Measurements from ENCODE around the gene SLC35A3.
"Not testable (repeated sequence)": the region's sequence is repeated elsewhere in the genome, so short reads cannot be mapped to it uniquely, and the experiment has no call there.

The SLC35A3 gene

DNA sequence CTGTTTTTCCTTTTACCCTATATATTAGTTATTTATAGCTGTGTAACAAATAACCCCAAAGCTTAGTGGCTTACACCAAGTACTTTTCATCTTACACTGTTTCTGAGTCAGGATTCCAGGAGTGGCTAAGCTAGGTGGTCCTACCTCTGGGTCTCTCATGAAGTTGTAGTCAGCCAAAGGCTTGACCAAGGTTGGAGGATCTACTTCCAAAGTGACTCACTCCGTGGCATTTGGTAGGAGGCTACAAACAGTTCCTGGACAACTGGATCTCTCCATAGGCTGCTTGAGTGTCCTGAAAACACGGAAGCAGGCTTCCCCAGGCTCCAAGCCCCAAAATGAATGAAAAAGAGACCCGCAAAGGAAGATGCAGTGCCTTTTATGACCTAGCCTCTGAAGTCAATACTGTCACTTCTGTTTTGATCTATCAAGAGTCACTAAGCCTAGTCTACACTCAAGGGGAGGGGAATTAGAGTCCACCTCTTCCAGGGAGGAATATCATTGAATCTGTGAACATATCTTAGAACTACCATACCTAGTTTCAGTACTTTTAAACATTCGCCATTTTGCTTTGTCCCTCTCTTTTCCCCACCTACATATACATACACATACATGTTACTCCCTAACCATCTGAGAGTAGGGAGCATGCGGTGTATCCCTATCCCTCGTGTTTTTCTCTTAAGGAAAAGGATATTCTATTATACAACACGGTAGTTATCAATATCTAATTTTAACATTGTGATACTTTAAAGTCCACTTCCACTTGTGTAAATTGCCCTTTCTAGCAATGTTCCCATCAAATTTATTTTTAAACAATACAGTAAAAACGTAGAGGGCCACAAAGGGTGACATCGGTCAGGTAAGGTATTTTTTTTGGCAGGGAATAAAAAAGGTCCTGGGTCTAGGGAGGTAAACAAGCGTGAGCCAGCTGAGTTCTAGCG lies 67.2 kb downstream of the SLC35A3 start:
- DNase-seq (ENCODE audit: low spot score), result no peak

DNA sequence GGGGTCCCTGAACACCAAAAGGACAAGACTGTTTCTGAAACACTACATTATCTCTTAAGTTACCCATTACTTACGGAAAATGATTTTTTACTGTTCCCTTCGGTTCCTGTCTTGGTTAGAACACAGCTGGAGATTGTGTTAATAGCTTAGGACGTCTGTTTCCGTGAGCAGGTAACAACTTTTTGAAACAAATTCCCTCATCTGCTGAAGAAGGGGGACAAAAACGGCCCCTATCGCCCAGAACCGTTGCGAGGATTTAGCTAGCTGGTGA lies 67.8 kb downstream of the SLC35A3 start:
- DNase-seq (ENCODE audit: low spot score), result no peak

DNA sequence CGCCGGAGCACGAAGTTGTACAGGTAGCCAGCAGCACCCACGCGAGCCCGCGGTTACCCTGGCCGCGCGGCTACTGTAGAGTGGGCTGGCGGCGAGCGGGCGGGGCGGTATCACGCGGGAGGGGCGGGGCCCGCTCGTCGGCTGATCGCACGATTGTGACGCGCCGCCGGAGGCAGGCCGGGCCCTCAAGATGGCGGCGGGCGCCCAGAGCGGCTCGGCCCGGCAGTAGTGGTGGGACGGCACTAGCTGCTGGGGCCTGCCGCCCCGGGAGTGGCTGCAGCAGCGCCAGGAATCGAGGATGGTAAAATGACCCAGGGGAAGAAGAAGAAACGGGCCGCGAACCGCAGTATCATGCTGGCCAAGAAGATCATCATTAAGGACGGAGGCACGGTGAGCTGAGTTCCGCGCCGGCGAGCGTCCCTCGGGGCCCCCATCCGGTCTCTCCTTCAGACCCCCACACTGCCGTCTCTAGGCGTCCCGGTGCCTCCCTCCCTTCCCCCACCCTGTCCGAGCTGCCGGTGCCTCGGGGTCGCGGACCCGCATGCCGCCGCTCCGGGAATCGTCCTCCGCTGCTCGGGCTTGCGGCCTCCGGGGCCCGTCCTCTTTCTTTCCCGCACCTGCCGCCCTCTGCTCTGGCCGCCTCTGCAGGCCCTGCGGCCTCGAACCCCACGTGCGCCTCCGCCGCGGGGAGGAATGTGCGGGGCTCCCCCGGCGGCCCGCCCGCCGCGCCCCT lies 68.3 kb downstream of the SLC35A3 start:
- DNase-seq (ENCODE audit: low spot score), result peak; percentile 84

DNA sequence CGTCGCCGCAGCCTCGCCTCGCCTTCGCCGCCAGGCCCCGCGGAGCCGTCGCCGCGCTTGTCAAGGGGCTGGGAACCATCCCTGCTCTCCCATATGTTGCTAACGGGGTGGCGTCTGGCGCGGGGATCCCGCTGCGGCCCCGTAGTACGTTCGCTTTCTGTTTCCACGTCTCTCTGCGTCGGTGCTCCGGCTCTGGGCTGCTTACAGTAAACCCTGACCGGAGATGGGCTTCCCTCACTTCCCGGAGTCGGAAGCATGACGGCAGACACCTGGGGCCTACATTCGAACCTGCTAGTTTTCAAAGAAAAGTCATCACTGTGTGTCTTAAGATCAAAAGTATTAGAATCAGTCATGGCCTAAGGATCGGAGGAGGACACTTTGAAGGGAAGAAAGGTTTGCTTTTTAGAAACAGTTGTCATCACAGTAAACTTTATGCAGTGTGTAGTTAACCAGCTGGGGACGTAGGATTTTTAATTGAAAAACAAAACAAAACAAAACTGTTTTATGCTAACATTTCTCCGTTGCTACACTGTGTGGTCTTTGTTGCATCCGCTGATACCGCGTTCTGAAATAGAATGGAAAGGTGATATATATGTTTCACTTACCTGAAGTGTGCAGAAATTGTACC lies 69.0 kb downstream of the SLC35A3 start:
- peak; percentile 78 for DNase-seq (ENCODE audit: low spot score)

DNA sequence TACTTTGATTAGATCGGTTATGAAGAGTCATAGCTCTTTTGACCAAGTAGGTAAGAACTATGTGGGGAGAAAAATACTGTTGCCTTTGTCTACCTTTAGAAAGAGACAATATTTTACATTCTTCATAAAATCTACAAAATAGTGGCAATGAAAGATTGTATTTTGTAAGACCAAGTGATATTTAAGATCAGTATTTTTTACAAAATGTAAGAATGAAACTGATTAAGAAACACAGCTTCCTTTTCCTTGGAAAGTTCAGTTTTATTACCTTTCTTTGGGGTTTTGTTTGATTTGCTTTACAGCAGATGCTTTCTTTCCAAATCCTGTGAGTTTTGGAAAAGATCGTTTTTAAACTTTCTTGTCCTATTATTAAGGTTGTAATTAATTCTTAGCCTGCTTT lies 69.8 kb downstream of the SLC35A3 start:
- DNase-seq (ENCODE audit: low spot score), result no peak

DNA sequence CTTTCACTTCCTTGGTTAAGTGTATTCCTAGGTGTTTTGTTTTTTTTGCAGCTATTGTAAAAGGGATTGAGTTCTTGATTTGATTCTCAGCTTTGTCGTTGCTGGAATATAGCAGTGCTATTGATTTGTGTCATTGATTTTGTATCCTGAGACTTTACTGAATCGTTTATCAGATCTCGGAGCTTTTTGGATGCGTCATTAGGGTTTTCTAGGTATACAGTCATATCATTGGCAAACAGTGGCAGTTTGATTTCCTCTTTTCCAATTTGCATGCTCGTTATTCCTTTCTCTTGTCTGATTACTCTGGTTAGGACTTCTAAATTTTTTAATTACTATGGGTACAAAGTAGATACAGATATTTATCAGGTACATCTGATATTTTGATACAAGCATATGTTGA lies 75.4 kb downstream of the SLC35A3 start:
- no peak for DNase-seq (ENCODE audit: low spot score)

DNA sequence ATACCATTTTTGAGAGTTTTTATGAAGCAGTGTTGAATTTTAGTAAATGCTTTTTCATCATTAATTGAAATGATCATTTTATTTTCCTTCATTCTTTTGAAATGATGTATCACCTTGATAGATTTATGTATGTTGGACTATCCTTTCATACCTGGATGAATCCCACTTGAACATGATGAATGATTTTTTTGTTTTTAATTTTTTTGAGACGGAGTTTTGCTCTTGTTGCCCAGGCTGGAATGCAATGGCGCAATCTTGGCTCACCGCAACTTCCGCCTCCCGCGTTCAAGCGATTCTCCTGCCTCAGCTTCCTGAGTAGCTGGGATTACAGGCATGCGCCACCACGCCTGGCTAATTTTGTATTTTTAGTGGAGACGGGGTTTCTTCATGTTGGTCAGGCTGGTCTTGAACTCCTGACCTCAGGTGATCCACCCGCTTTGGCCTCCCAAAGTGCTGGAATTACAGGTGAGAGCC lies 77.5 kb downstream of the SLC35A3 start:
- not testable (repeated sequence) for DNase-seq (ENCODE audit: low spot score)

DNA sequence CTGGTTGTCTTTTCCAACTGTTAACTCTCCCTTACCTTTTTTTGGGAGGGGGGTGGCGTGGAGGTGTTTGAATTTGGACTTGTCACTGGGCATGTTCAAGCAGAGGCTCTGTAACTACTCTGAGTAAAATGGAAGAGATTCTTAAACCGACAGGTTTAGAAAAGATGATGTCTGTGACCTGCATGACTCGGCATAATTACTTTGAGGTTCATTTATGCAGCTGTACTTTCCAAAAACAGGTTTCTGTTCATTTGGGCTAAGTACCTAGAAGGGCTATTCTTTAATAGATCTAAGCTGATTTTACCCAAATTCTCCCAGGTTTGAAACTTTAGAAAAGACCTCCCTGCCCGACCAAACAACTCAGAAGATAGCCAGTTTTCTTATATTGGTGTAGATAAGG lies 80.3 kb downstream of the SLC35A3 start:
- no peak for DNase-seq (ENCODE audit: low spot score)

DNA sequence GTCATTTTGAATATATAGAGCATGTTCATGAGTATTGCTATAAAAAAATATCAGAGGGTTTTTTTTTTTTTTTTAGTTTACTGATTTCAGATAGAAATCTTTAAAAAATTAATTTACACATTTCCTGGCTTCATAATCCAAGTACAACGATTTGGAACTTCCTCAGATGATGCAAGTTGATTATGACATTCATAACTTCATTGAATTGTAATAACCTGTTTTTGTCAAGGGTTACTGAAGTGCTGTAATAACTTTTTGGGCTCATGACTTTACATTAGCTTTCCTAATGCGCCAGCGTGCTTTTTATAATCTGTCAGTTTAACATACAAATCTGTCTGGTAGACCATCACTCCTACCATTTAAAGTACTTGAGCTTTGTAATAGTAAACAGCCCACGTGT lies 81.6 kb downstream of the SLC35A3 start:
- no peak for DNase-seq (ENCODE audit: low spot score)

DNA sequence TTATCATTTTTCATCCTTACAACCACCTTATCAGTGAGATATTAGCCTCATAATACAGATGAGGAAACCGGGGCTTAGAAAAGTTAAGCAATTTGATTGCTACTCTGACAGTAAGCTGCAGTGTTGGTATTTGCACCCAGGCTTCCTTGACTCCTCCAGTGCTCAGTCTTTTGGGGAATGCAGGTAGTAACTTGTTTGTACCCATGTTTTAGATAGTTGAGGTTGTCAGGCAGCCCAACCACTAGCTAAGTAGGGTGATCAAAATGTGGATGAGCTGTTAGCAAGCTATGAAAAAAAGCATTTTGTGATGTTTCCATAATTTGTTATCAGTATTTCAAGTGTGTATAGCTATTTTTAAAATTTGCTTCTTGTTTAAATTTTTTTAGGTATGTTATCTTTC lies 82.1 kb downstream of the SLC35A3 start:
- DNase-seq (ENCODE audit: low spot score), result no peak

DNA sequence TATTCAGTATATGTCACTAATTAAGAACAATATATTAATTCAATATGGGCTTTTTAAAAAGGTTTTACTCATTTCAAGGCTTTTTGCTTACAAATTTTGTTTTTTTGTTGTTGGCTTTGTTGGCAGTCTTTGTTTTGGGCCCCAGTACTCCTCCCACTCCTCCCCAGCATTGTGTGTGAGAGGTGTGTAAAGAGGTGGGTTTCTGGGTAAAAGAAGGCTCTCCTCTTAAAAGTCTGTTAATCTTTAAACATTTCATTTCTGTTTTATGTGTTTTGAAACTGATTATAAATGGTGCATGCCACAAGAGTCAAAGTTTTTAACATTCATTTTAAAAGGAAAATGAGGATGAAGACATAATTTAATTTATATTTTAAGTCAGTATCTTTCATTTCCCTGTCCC lies 83.3 kb downstream of the SLC35A3 start:
- no peak for DNase-seq (ENCODE audit: low spot score)

DNA sequence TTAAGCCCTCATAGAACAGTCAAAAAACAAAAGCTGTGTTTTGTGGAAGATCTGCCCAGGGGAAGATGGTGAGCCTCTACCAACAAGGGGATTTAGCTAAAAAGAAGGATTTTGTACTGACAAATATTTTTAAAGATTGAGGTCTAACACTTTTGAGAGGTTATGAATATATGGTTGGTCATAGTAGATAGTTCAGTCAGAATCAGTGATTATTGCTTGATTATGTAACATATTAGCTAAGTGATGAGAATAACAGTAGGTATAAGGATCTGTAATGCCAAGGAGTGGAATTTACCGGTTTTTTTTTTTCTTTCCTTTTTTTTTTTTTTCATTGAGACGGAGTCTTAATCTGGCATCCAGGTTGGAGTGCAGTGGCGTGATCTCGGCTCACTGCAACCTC lies 83.9 kb downstream of the SLC35A3 start:
- DNase-seq (ENCODE audit: low spot score), result no peak

DNA sequence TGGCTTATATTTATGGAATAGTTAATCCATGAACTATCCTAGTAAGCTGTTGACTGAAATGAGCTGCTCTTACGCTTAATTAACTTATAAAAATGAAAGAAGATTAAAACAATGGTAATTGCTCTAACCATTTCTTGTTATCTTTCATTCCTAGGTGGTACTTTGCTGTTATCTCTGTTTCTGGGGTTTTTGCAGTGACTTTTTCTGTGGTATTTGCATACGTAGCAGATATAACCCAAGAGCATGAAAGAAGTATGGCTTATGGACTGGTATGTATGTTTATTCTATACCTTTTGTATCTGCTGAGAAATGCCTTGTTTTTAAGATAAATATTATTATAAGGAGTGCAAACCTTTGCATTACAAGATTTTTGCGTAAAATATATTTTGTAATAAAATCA lies 91.9 kb downstream of the SLC35A3 start:
- DNase-seq (ENCODE audit: low spot score), result no peak

DNA sequence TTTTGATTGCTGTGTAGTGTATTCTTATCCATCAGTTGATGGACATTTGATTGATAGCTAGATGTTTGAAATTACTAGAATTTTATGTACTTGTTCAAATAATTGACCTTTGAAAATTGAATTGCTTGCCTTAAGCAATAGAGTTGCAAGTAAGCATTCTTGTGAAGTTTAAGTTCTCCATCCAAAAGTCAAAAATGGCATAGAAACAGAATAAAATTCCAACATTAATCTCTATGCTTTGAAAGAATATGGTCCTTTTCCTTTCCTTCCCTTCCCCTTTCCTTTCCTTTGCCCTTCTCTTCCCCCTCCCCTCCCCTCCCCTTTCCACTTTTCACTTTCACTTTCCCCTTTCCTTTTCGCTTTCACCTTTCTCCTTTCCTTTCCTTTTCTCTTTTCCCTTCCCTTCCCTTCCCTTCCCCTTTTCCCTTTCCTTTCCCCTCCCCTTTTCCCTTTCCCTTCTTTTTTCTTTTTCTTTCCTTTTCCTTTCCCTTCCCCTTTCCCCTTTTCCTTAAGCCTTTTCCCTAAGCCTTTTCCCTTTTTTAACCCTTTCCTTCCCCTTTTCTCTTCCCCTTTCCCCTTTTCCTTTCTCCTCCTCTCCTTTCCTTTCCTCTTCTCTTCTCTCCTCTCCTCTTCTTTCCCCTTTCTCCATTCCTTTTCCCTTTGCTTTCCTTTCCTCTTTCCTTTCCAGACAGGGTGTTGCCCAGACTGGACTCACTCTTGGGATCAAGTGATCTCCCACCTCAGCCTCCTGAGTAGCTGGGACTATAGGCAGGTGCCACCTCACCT lies 95.6 kb downstream of the SLC35A3 start:
- DNase-seq (ENCODE audit: low spot score), result no peak

DNA sequence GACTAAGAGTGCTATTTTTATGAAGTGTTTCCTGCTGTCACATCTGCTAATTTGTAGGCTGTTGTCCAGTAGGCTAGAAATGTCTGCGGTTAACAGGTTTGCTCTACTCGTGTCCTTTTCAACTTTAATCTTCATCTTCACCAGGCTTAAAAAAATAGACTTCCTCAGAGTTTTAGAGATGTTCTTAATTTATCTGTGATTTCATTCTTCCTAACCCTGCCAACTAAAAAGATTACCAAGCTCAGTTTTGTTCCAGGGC lies 96.1 kb downstream of the SLC35A3 start:
- no peak for DNase-seq (ENCODE audit: low spot score)

DNA sequence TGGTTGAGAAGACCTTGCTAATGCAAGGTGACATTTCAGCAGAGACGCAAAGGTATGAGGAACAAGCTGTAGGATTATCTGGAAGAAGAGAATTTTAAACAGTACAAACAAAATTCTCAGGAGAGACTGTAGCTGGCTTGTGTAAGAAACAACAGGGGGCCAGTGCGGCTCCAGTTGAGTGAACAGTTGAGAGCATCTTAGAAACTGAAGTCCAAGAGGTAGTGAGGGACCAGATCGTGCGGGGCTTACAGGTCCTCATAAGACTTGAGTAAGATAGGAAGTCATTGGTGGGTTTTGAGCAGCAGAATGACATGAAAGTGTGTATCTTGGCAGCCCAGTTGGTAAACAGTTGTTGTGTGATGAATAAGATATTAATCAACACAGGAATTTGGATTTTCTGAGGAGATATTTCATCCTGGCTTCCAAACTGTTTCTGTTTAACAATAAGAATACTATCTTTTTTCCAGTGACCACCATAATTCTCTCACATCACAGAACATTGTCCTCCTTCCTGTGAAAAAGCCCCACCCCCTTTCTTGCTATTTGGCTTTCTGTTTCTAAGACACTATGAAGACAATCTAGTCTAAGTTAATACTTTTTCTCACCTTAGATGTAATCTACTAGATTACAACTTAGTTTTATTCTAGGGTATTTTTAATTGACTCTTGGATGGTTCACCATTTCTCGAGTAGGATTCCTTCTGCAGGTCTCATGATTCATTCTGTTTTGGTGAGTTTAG lies 100.6 kb downstream of the SLC35A3 start:
- no peak for DNase-seq (ENCODE audit: low spot score)

DNA sequence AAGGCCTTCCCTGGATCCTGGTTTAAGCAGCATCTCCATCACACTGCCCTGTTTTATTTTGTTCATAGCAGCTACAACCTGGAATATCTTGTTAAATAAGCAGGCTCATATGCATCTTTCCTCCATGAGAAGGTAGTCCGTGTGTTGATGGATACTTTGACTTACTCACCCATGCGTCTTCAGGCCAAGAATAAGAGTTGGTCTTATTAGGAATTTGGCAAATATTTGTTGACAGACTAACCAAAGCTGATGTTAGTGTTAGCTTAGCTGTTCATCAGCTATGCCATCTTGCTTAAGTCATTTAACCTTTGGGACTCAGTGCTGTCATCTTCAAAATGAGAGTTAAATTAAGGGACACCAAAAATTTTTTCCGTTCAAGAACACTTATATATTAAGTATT lies 103.7 kb downstream of the SLC35A3 start:
- no peak for DNase-seq (ENCODE audit: low spot score)

DNA sequence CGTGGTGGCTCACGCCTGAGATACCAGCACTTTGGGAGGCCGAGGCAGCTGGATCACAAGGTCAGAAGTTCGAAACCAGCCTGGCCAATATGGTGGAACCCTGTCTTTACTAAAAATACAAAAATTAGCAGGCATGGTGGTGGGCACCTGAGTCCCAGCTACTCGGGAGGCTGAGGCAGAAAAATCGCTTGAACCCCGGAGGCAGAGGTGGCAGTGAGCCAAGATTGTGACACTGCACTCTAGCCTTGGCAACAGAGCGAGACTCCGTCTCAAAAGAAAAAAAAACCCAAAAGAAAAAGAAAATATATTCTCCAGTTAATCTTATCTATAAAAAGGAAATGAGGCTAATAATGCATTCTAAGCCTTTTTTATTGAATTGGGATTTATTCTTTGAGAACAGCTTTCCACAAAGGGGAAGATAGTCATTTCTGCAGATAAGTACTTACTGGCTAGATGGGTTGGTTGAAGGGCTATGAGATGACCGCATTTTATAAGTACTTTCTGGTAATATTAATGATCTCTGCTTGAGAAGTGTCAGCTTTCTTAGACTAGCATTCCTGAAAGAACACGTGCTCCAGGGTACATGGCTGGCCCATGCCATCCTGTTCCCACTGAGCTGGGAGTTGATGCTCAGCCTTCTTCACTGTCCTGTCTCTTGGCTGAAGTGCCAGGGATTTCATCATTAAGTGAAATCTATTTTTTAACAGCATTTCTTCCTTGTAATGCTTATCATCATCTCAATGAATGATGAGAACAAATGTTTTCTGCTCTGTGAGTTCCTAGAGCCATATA lies 105.0 kb downstream of the SLC35A3 start:
- DNase-seq (ENCODE audit: low spot score), result no peak

DNA sequence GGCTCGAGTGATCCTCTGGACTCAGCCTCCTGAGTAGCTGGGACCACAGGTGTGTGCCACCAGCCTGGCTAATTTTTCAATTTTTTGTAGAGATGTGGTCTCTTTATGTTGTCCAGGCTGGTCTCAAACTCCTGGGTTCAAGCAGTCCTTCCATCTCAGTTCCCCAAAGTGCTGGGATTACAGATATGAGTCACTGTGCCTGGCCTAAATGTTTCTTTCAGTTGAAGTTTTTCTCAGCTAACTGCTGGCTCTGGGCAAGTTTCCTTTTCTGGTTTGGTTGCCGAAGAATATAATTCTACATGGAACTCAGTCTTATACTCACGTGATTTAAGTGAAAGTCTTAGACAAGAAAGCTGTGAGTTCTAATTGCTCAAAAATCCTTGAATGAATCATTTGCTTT lies 106.0 kb downstream of the SLC35A3 start:
- DNase-seq (ENCODE audit: low spot score), result no peak

DNA sequence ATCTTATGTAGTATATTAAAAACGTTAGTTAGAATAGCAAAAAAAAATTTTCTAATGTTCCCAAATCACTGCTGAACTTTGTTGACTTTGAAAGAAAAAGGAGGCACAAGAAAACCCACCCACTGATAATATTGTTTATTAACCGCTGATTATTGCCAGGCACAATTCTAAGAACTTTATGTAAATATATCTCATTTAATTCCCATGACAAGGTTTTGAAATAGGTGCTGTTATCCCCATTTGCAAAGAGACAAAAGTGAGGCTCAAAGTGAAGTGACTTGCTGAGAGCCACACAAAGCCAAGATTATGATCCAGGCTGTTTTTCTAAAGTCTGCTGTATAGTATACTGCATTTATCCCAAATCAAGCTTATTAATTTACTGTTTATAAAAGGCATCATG lies 106.5 kb downstream of the SLC35A3 start:
- DNase-seq (ENCODE audit: low spot score), result no peak

DNA sequence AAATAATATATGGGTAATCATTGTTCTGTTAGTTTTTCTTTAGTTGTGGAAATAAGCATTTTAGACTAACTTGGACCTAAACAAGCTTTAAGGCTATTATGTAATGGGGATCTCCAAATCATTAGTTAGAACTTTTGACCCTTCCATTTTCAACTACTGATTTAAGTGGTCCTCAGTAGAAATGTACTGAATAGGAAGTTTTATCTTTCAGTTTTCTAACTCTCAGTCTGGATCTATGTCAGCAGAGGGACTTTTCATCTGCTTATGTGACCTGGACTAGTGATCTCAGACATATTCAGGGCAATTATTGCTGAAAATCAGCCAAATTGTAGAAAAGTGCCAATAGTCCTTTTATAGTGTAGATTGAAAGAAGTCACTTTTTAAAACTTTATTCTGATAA lies 106.9 kb downstream of the SLC35A3 start:
- DNase-seq (ENCODE audit: low spot score), result no peak
